Left renal pelvis (tissue), 4 donors: ENCODE data around the gene PITPNM3. TPM values are rescaled to one million over a fixed set of nuclear protein-coding genes. Genes with fewer than 3 reads are reported as not detected.
A peak's percentile ranks its signal among the peaks of the same experiment; 100 is the strongest.
"Not testable (repeated sequence)": the region's sequence is repeated elsewhere in the genome, so short reads cannot be mapped to it uniquely, and the experiment has no call there.

Experiments
- DNase-seq, 4 donors: peaks; one replicate each; pipeline ENCODE4 v3.0.0-alpha.2; 2013; ENCODE audit warnings: low read depth in 4 of 4, low spot score in 3 of 4
- polyA plus RNA-seq, 4 donors: library from polyadenylated mRNA; unstranded; fragments of 120-200 nt; gene quantifications; one replicate each; pipeline ENCODE4 v1.2.1, GENCODE V29; 2013; ENCODE audit not compliant: insufficient read length in 4 of 4

PITPNM3 gene
- 10 to 100 TPM in 1 of 4 donors, 1 to 10 TPM in 3; 7.6 to 16.5 (median 9.4) TPM for polyA plus RNA-seq

- no peak for DNase-seq
These were observed at the start of gene PITPNM3 for GRCh38 chr17:6556121-6557039. TSS of gene PITPNM3 (minus strand) at chr17:6556555. CDS start at chr17:6556406, 149 bp downstream.

- no peak for DNase-seq
These were observed 48.8 kb upstream of the PITPNM3 start for GRCh38 chr17:6605142-6605541.

GRCh38 chr17:6603744-6604325 lies 47.5 kb upstream of the PITPNM3 start:
- DNase-seq = peak in 1 of 4 donors; percentile 5

- DNase-seq = no peak
These were observed 45.8 kb upstream of the PITPNM3 start for GRCh38 chr17:6602141-6602540.

- DNase-seq = no peak
These were observed 43.0 kb upstream of the PITPNM3 start for GRCh38 chr17:6599364-6599763.

- no peak for DNase-seq
These were observed 41.4 kb upstream of the PITPNM3 start for GRCh38 chr17:6597727-6598126.

- DNase-seq = no peak
These were observed 40.6 kb upstream of the PITPNM3 start for GRCh38 chr17:6596941-6597340.

- no peak for DNase-seq
These were observed 40.2 kb upstream of the PITPNM3 start for GRCh38 chr17:6596511-6596910.

GRCh38 chr17:6596081-6596480 lies 39.7 kb upstream of the PITPNM3 start:
- no peak for DNase-seq

GRCh38 chr17:6593371-6593770 lies 37.0 kb upstream of the PITPNM3 start:
- DNase-seq = not testable (repeated sequence)

GRCh38 chr17:6592173-6592572 lies 35.8 kb upstream of the PITPNM3 start:
- no peak for DNase-seq

GRCh38 chr17:6591599-6592158 lies 35.3 kb upstream of the PITPNM3 start:
- no peak for DNase-seq

GRCh38 chr17:6589266-6589946 lies 33.1 kb upstream of the PITPNM3 start:
- no peak for DNase-seq

GRCh38 chr17:6588165-6588564 lies 31.8 kb upstream of the PITPNM3 start:
- no peak for DNase-seq

- DNase-seq = no peak
These were observed 31.0 kb upstream of the PITPNM3 start for GRCh38 chr17:6587310-6587709.

GRCh38 chr17:6583411-6583810 lies 27.1 kb upstream of the PITPNM3 start:
- no peak for DNase-seq

- DNase-seq = no peak
These were observed 24.3 kb upstream of the PITPNM3 start for GRCh38 chr17:6580625-6581024.

- no peak for DNase-seq
These were observed 22.1 kb upstream of the PITPNM3 start for GRCh38 chr17:6578491-6578890.

GRCh38 chr17:6577686-6578263 lies 21.4 kb upstream of the PITPNM3 start:
- no peak for DNase-seq

- DNase-seq = no peak
These were observed 19.9 kb upstream of the PITPNM3 start for GRCh38 chr17:6576038-6576785.
